Neuronal stem cell (in vitro differentiated cells): ENCODE measurements around the gene CDC14B.
"Not testable (repeated sequence)": the region's sequence is repeated elsewhere in the genome, so short reads cannot be mapped to it uniquely, and the experiment has no call there.

Source experiments
- DNase-seq: peaks from one replicate; pipeline ENCODE4 v3.0.0-alpha.2; 2013; ENCODE audit warnings: low spot score
- H2AFZ ChIP-seq: one replicate; pipeline ENCODE4 v1.6.1; 2013; ENCODE audit warnings: mild to moderate bottlenecking, low read length, inconsistent platforms
- H2AK5ac ChIP-seq: 2 replicates; pipeline ENCODE4 v1.6.1; 2013; ENCODE audit warnings: low read depth, mild to moderate bottlenecking, inconsistent platforms, low read length, moderate library complexity, mixed read lengths
- H2BK120ac ChIP-seq: 2 replicates; pipeline ENCODE4 v1.6.1; 2013; ENCODE audit warnings: low read depth, mild to moderate bottlenecking, inconsistent platforms, low read length, moderate library complexity, mixed read lengths
- H2BK12ac ChIP-seq: one replicate; pipeline ENCODE4 v1.6.1; 2013; ENCODE audit warnings: low read length, inconsistent platforms
- H2BK15ac ChIP-seq: 2 replicates; pipeline ENCODE4 v1.6.1; 2013; ENCODE audit warnings: mild to moderate bottlenecking, low read length, inconsistent platforms, mixed read lengths
- H2BK5ac ChIP-seq: one replicate; pipeline ENCODE4 v1.6.1; 2013; ENCODE audit warnings: inconsistent platforms, mild to moderate bottlenecking, low read length, moderate library complexity
- H3K14ac ChIP-seq: one replicate; pipeline ENCODE4 v1.6.1; 2013; ENCODE audit warnings: low read length, inconsistent platforms
- H3K18ac ChIP-seq: 2 replicates; pipeline ENCODE4 v1.6.1; 2013; ENCODE audit warnings: low read length, inconsistent platforms
- H3K23ac ChIP-seq: 2 replicates; pipeline ENCODE4 v1.6.1; 2013; ENCODE audit warnings: low read depth, mild to moderate bottlenecking, mixed read lengths, low read length, inconsistent platforms; ENCODE audit not compliant: poor library complexity
- H3K27ac ChIP-seq: replicated peaks from 3 replicates; pipeline ENCODE4 v1.5.1; 2013; ENCODE audit warnings: low read length, inconsistent platforms
- H3K27me3 ChIP-seq, 3 experiments: 2 replicates each; pipeline ENCODE4 v1.6.1; 2013; ENCODE audit warnings: low read length in 3 of 3, mild to moderate bottlenecking in 2 of 3, inconsistent platforms in 1 of 3, low read depth in 1 of 3, mixed read lengths in 1 of 3, moderate library complexity in 1 of 3; ENCODE audit not compliant: control insufficient read depth in 3 of 3, insufficient read depth in 3 of 3
- H3K36me3 ChIP-seq, 2 donors: replicated peaks in 1 of 2; 2 replicates each; pipeline ENCODE4 v1.6.1; 2013; ENCODE audit warnings: low read length in 2 of 2; ENCODE audit not compliant: control insufficient read depth in 2 of 2, insufficient read depth in 2 of 2
- H3K4ac ChIP-seq: 2 replicates; pipeline ENCODE4 v1.6.1; 2013; ENCODE audit warnings: inconsistent platforms, mild to moderate bottlenecking, low read length, moderate library complexity
- H3K4me1 ChIP-seq, 2 donors: 1 replicate in 1 of 2; 2 replicates in 1 of 2; pipeline ENCODE4 v1.6.1; 2013; ENCODE audit warnings: low read length in 2 of 2, low read depth in 1 of 2; ENCODE audit not compliant: control insufficient read depth in 2 of 2, insufficient read depth in 1 of 2
- H3K4me2 ChIP-seq: one replicate; pipeline ENCODE4 v1.6.1; 2013; ENCODE audit warnings: mild to moderate bottlenecking, low read length, inconsistent platforms; ENCODE audit not compliant: insufficient read depth, poor library complexity, severe bottlenecking
- H3K4me3 ChIP-seq, 2 donors: 2 replicates each; pipeline ENCODE4 v1.5.1; 2013; ENCODE audit warnings: low read length in 2 of 2, mild to moderate bottlenecking in 2 of 2, inconsistent platforms in 1 of 2, moderate library complexity in 1 of 2
- H3K79me1 ChIP-seq: one replicate; pipeline ENCODE4 v1.6.1; 2013; ENCODE audit warnings: low read depth, mild to moderate bottlenecking, inconsistent platforms, low read length, moderate library complexity
- H3K9ac ChIP-seq: one replicate; pipeline ENCODE4 v1.6.1; 2013; ENCODE audit warnings: mild to moderate bottlenecking, low read depth, low read length, inconsistent platforms; ENCODE audit not compliant: poor library complexity
- H3K9me3 ChIP-seq, 2 donors: replicated peaks in 1 of 2; 2 replicates each; pipeline versions ENCODE3 to v1.6.1; 2013; ENCODE audit warnings: low read length in 2 of 2, mild to moderate bottlenecking in 2 of 2, inconsistent platforms in 1 of 2, low read depth in 1 of 2, mixed read lengths in 1 of 2, moderate library complexity in 1 of 2; ENCODE audit not compliant: control insufficient read depth in 2 of 2, insufficient read depth in 1 of 2
- H4K8ac ChIP-seq: one replicate; pipeline ENCODE4 v1.6.1; 2013; ENCODE audit warnings: low read depth, mild to moderate bottlenecking, inconsistent platforms, low read length, moderate library complexity
- H4K91ac ChIP-seq: one replicate; pipeline ENCODE4 v1.6.1; 2013; ENCODE audit warnings: low read length, low read depth, mild to moderate bottlenecking, inconsistent platforms; ENCODE audit not compliant: poor library complexity
- WGBS, 2 donors: extraction: QIAGEN DNeasy Blood & Tissue Kit; methylation state at CpG; one replicate each; pipeline ENCODE4 v1.1.7; 2013; ENCODE audit warnings: missing lambda C conversion rate in 2 of 2, mixed read lengths in 1 of 2; ENCODE audit not compliant: insufficient read length in 2 of 2, insufficient replicate concordance in 1 of 2; ENCODE audit errors: extremely low coverage in 2 of 2; 5-methylcytosine and 5-hydroxymethylcytosine counted together

Gene CDC14B

DNA sequence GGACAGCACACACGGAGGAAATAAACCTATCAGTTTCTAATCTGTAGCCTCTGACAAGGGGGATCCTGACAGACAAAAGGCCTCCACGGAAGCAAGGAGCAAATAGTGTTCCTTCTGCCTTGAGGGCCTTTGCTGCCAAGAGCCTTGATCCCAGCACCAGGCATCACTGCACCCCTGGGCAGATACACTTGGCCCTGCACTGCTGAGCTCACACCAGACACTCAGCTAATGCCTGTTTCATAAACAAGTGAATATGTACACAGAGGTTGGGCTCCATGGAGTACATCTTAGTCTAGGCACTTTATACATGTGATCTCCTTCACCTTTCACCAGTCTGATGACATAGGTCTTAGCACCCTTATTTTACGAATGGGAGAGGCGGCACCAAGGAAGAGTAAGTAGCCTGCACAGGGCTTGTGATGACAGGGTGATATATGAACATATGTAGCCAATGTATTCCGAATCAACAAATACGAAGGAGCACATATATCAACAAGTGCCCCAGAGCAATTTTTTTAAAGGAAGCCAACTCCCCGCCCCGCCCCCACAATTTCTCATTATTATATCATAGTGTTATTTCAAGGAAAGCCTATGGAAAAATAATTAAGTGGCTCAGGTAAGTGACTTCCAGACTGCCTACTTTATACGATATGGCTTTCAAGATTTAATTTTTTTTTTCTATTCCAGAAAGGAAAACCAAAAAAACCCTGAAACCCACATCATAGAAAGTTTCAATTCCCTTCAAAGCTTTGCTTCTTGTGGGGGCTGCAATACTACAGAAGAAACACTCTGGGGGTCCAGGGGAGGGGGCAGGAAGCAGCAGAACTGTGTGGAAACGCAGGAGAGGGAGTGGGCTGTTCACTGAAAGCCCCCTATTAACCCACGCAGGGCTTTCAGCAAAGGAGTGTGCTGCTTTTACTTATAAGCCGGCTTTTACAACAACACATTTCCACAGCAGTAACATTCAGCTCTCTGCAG lies 32.0 kb downstream of the CDC14B start:
- Histone ChIP-seq H3K79me1 (peaks cover 4% of the 10 kb centered on the region), H3K9ac (no peak overlapping the region), H2AK5ac (no peak overlapping the region), H3K9me3 (no peaks in the 10 kb centered on the region), H3K27ac (no peak overlapping the region), H3K14ac (no peak overlapping the region), H3K18ac (no peak overlapping the region), H3K23ac (no peak overlapping the region), H3K4me1 (peaks cover 1 to 2% of the 10 kb centered on the region in 2 donors), H3K36me3 (no peaks in the 10 kb centered on the region), H3K4me2 (no peak overlapping the region), H2BK12ac (no peak overlapping the region), H3K4me3 (no peak overlapping the region), H2AFZ (no peak overlapping the region), H2BK5ac (no peak overlapping the region), H2BK15ac (no peak overlapping the region), H4K8ac (no peak overlapping the region), H3K27me3 (no peaks in the 10 kb centered on the region), H4K91ac (no peak overlapping the region), H2BK120ac (no peak overlapping the region), H3K4ac (no peak overlapping the region)
- no peak for DNase-seq
- WGBS, 2 donors = no CpG with 5 or more reads among the region's 12 CpGs

GRCh38 chr9:96585426-96585825 lies 34.2 kb downstream of the CDC14B start:
- Histone ChIP-seq H2BK5ac (no peak overlapping the region), H2AK5ac (no peak overlapping the region), H3K27ac (no peak overlapping the region), H4K8ac (no peak overlapping the region), H3K4me3 (no peak overlapping the region), H3K4ac (no peak overlapping the region), H2BK15ac (no peak overlapping the region), H3K27me3 (no peaks in the 10 kb centered on the region), H2BK120ac (no peak overlapping the region), H3K36me3 (no peaks in the 10 kb centered on the region), H3K9ac (no peak overlapping the region), H3K23ac (no peak overlapping the region), H3K4me2 (no peak overlapping the region), H3K79me1 (peaks cover 1% of the 10 kb centered on the region), H3K14ac (no peak overlapping the region), H3K4me1 (peaks cover 5 to 7% of the 10 kb centered on the region in 2 donors), H3K18ac (no peak overlapping the region), H3K9me3 (no peaks in the 10 kb centered on the region), H2AFZ (no peak overlapping the region), H2BK12ac (no peak overlapping the region), H4K91ac (no peak overlapping the region)
- DNase-seq = no peak

GRCh38 chr9:96582199-96582598 lies 37.4 kb downstream of the CDC14B start:
- not testable (repeated sequence) for H3K14ac ChIP-seq, H3K9ac ChIP-seq, H2BK15ac ChIP-seq, H3K4ac ChIP-seq, H4K91ac ChIP-seq, H3K9me3 ChIP-seq, H3K27me3 ChIP-seq, H4K8ac ChIP-seq, H2AK5ac ChIP-seq, H3K36me3 ChIP-seq, H3K79me1 ChIP-seq, H2AFZ ChIP-seq, DNase-seq, H3K4me2 ChIP-seq, H3K27ac ChIP-seq, H3K4me3 ChIP-seq, H2BK5ac ChIP-seq, H2BK120ac ChIP-seq, H3K4me1 ChIP-seq, H3K23ac ChIP-seq, H2BK12ac ChIP-seq, H3K18ac ChIP-seq
- no CpG with 5 or more reads among the region's 2 CpGs for WGBS, 2 donors

- Histone ChIP-seq H3K27ac (no peak overlapping the region), H3K4me2 (no peak overlapping the region), H3K36me3 (no peaks in the 10 kb centered on the region), H3K79me1 (peaks cover 3% of the 10 kb centered on the region), H4K8ac (no peak overlapping the region), H2BK12ac (no peak overlapping the region), H3K23ac (no peak overlapping the region), H3K4me1 (peaks cover 5% of the 10 kb centered on the region in 2 donors), H3K14ac (no peak overlapping the region), H4K91ac (no peak overlapping the region), H3K4me3 (no peak overlapping the region), H3K27me3 (no peaks in the 10 kb centered on the region), H3K9ac (no peak overlapping the region), H3K4ac (no peak overlapping the region), H2AK5ac (no peak overlapping the region), H2BK120ac (no peak overlapping the region), H3K18ac (no peak overlapping the region), H2BK5ac (no peak overlapping the region), H2AFZ (no peak overlapping the region), H3K9me3 (no peaks in the 10 kb centered on the region), H2BK15ac (no peak overlapping the region)
- no peak for DNase-seq
- WGBS, 2 donors = no CpG with 5 or more reads among the region's 6 CpGs
These were observed 37.9 kb downstream of the CDC14B start for GRCh38 chr9:96581786-96582185.
